ENCODE measurements around the gene CASKIN2. TPM values are rescaled to one million over a fixed set of nuclear protein-coding genes. Genes with fewer than 3 reads are reported as not detected.
"Not testable (repeated sequence)": the region's sequence is repeated elsewhere in the genome, so short reads cannot be mapped to it uniquely, and the experiment has no call there.

Gene CASKIN2
- total RNA-seq, 1 experiment from 2014 or later = 40.0 TPM

GRCh38 chr17:75521951-75522727 lies 6.8 kb upstream of the CASKIN2 start:
- ChIA-PET POLR2A (interaction anchor here (0.6 kb wide), 1 partner anchor 10 kb away, joined by 10 read pairs; no protein-coding TSS in a partner anchor), CTCF (interaction anchor here (0.5 kb wide), 1 partner anchor 78 kb away, joined by 4 read pairs; no protein-coding TSS in a partner anchor)

GRCh38 chr17:75521290-75521689 lies 6.0 kb upstream of the CASKIN2 start:
- CTCF ChIA-PET = no interaction called here
- ATAC-seq (no peak), DNase-seq (ENCODE audit: low read depth, low spot score) (no peak)
- Histone ChIP-seq H3K4me1 (ENCODE audit: control insufficient read depth, insufficient read depth, low read length) (peaks cover 22% of the 10 kb centered on the region), H3K27me3 (ENCODE audit: control insufficient read depth, insufficient read depth, low read length) (no peaks in the 10 kb centered on the region), H3K4me3 (ENCODE audit: low read depth in 2 of 2, low read length in 2 of 2) (no peak overlapping the region), H3K9me3 (ENCODE audit: control insufficient read depth, insufficient read depth, low read depth, low read length) (no peaks in the 10 kb centered on the region), H3K27ac (ENCODE audit: low read length) (no peak overlapping the region), H3K36me3 (ENCODE audit: control insufficient read depth, insufficient read depth, low read length) (peaks cover 9% of the 10 kb centered on the region; the same call in 1 of the 2 replicates)
- TF ChIP-seq SIN3A (IDR thresholded peaks at IDR 0.05; ENCODE audit: borderline replicate concordance, insufficient read depth, low read depth, low read length) (no peak), POLR2AphosphoS5 (IDR thresholded peaks at IDR 0.05; ENCODE audit: low read depth, low read length) (no peak), REST (IDR thresholded peaks at IDR 0.05; ENCODE audit: insufficient read depth in 1 of 2, low read depth in 2 of 2, low read length in 1 of 2) (no peak), TCF7L2 (IDR thresholded peaks at IDR 0.05; ENCODE audit: low read depth, low read length) (no peak), CTCF (IDR thresholded peaks at IDR 0.05) (no peak)
- no TSS peak for BruUV-seq (replicated peaks)
- intact Hi-C loops (cut with micrococcal nuclease; ENCODE audit: unreplicated experiment) (no loop called here), in situ Hi-C loops (cut with HindIII; ENCODE audit: low pct_unique_long_range_greater_than_20kb, low sequenced_read_pairs) (no loop called here)
- POLR2A ChIA-PET = no interaction called here

More at GRCh38 chr17:75521951-75522727, 6.8 kb upstream of the CASKIN2 start:
- Histone ChIP-seq H3K9me3 (ENCODE audit: control insufficient read depth, insufficient read depth, low read depth, low read length) (no peaks in the 10 kb centered on the region), H3K4me1 (ENCODE audit: control insufficient read depth, insufficient read depth, low read length) (peaks cover 24% of the 10 kb centered on the region), H3K27ac (ENCODE audit: low read length) (no peak overlapping the region), H3K4me3 (ENCODE audit: low read depth in 2 of 2, low read length in 2 of 2) (no peak overlapping the region), H3K36me3 (ENCODE audit: control insufficient read depth, insufficient read depth, low read length) (peaks cover 3% of the 10 kb centered on the region; the same call in 1 of the 2 replicates), H3K27me3 (ENCODE audit: control insufficient read depth, insufficient read depth, low read length) (no peaks in the 10 kb centered on the region)
- no TSS peak for BruUV-seq (replicated peaks)
- TF ChIP-seq POLR2AphosphoS5 (IDR thresholded peaks at IDR 0.05; ENCODE audit: low read depth, low read length) (no peak), REST (IDR thresholded peaks at IDR 0.05; ENCODE audit: insufficient read depth in 1 of 2, low read depth in 2 of 2, low read length in 1 of 2) (no peak), CTCF (IDR thresholded peaks at IDR 0.05) (no peak), SIN3A (IDR thresholded peaks at IDR 0.05; ENCODE audit: borderline replicate concordance, insufficient read depth, low read depth, low read length) (no peak), TCF7L2 (IDR thresholded peaks at IDR 0.05; ENCODE audit: low read depth, low read length) (no peak)
- intact Hi-C loops (cut with micrococcal nuclease; ENCODE audit: unreplicated experiment) = no loop called here
- in situ Hi-C loops (cut with HindIII; ENCODE audit: low pct_unique_long_range_greater_than_20kb, low sequenced_read_pairs) = no loop called here
- DNase-seq (ENCODE audit: low read depth, low spot score) = no peak
- no peak for ATAC-seq

- ATAC-seq; DNase-seq (ENCODE audit: low read depth, low spot score); BruUV-seq (replicated peaks); H3K27me3 ChIP-seq (ENCODE audit: control insufficient read depth, insufficient read depth, low read length); H3K9me3 ChIP-seq (ENCODE audit: control insufficient read depth, insufficient read depth, low read depth, low read length); H3K36me3 ChIP-seq (ENCODE audit: control insufficient read depth, insufficient read depth, low read length); in situ Hi-C loops (cut with HindIII; ENCODE audit: low pct_unique_long_range_greater_than_20kb, low sequenced_read_pairs); H3K4me3 ChIP-seq (ENCODE audit: low read depth in 2 of 2, low read length in 2 of 2); H3K27ac ChIP-seq (ENCODE audit: low read length); intact Hi-C loops (cut with micrococcal nuclease; ENCODE audit: unreplicated experiment): not testable (repeated sequence)
- ChIA-PET POLR2A (interaction anchor here (0.6 kb wide), 1 partner anchor 24 kb away, joined by 10 read pairs; no protein-coding TSS in a partner anchor), CTCF (interaction anchor here (0.6 to 0.7 kb wide), 2 partner anchors 318 to 425 kb away, joined by 3 read pairs; no protein-coding TSS in a partner anchor)
- peaks cover 21% of the 10 kb centered on the region for H3K4me1 ChIP-seq (ENCODE audit: control insufficient read depth, insufficient read depth, low read length)
These were observed 5.1 kb upstream of the CASKIN2 start for GRCh38 chr17:75520413-75520812.

Measured in Panc1 (cell line).